Hepatocyte (in vitro differentiated cells): ENCODE results near the gene HSPA12A. TPM values are rescaled to one million over a fixed set of nuclear protein-coding genes. Genes with fewer than 3 reads are reported as not detected.

Experiments
- DNase-seq: peaks from one replicate; pipeline ENCODE4 v3.0.0-alpha.2; 2016; ENCODE audit warnings: low spot score
- H2AFZ ChIP-seq: fragments of 200-600 bp; sonication (generic); 2 replicates; pipeline ENCODE4 v1.6.0; 2016; ENCODE audit warnings: antibody characterized with exemption, mild to moderate bottlenecking
- H3K27ac ChIP-seq: fragments of 200-600 bp; sonication (generic); 2 replicates; pipeline ENCODE4 v1.5.1; 2016; ENCODE audit warnings: mild to moderate bottlenecking
- H3K27me3 ChIP-seq: fragments of 200-600 bp; sonication (generic); 2 replicates; pipeline ENCODE4 v1.6.1; 2016
- H3K36me3 ChIP-seq: fragments of 200-600 bp; sonication (generic); replicated peaks from 2 replicates; pipeline ENCODE4 v1.5.1; 2016; ENCODE audit warnings: low read depth; ENCODE audit not compliant: insufficient read depth
- H3K4me1 ChIP-seq: fragments of 200-600 bp; sonication (generic); 2 replicates; pipeline ENCODE4 v1.5.1; 2016; ENCODE audit warnings: mild to moderate bottlenecking, moderate library complexity; ENCODE audit not compliant: insufficient read depth
- H3K4me2 ChIP-seq: fragments of 200-600 bp; sonication (generic); 2 replicates; pipeline ENCODE4 v1.6.0; 2016
- H3K4me3 ChIP-seq: fragments of 200-600 bp; sonication (generic); 2 replicates; pipeline ENCODE4 v1.5.1; 2016; ENCODE audit warnings: mild to moderate bottlenecking
- H3K79me2 ChIP-seq: fragments of 200-600 bp; sonication (generic); 2 replicates; pipeline ENCODE4 v1.6.0; 2017; ENCODE audit warnings: mild to moderate bottlenecking
- H3K9me2 ChIP-seq: fragments of 200-600 bp; sonication (generic); replicated peaks from 2 replicates; pipeline ENCODE4 v1.6.0; 2017; ENCODE audit warnings: mild to moderate bottlenecking; ENCODE audit not compliant: insufficient read depth
- H3K9me3 ChIP-seq: fragments of 200-600 bp; sonication (generic); 2 replicates; pipeline ENCODE4 v1.5.1; 2016; ENCODE audit warnings: low read depth, mild to moderate bottlenecking
- H4K20me1 ChIP-seq: fragments of 200-600 bp; sonication (generic); 2 replicates; pipeline ENCODE4 v1.6.0; 2016; ENCODE audit warnings: mild to moderate bottlenecking; ENCODE audit not compliant: insufficient read depth, poor library complexity, severe bottlenecking
- EZH2 ChIP-seq: fragments of 200-600 bp; sonication (generic); IDR thresholded peaks from 2 replicates; pipeline ENCODE4 v1.6.1; 2016; ENCODE audit warnings: antibody characterized with exemption, mild to moderate bottlenecking, borderline replicate concordance
- EZH2phosphoT487 ChIP-seq: fragments of 200-600 bp; sonication (generic); IDR thresholded peaks from one replicate; pipeline ENCODE4 v1.6.1; 2018; ENCODE audit warnings: antibody characterized with exemption, mild to moderate bottlenecking, low read depth, moderate library complexity; ENCODE audit not compliant: unreplicated experiment, severe bottlenecking
- WGBS: methylation state at CpG from one replicate; pipeline ENCODE4 v1.1.6; 2016; ENCODE audit warnings: low lambda C conversion rate; ENCODE audit errors: missing lambda C conversion rate; 5-methylcytosine and 5-hydroxymethylcytosine counted together
- polyA plus RNA-seq: library from polyadenylated mRNA; unstranded; fragments of >200 nt; fragmentation: Nextera tagmentation; extraction: Ambion mirVana; gene quantifications from 2 replicates; pipeline ENCODE4 v1.2.1, GENCODE V29; 2016
- total RNA-seq: library from RNA; depleted of rRNA; stranded (reverse); fragments of >200 nt; gene quantifications from 2 replicates; pipeline ENCODE4 v1.2.3, GENCODE V29; 2014
- TF ChIP-seq, protein P1 (sequence below): fragments of 200-600 bp; sonication (generic); IDR thresholded peaks from 2 replicates; pipeline ENCODE4 v1.5.1; 2016; ENCODE audit warnings: antibody characterized with exemption, mild to moderate bottlenecking; ENCODE audit not compliant: poor library complexity

The HSPA12A gene
- total and polyA plus RNA-seq, 2 experiments from 2014 or later = 8.7 to 9.9 TPM

DNA sequence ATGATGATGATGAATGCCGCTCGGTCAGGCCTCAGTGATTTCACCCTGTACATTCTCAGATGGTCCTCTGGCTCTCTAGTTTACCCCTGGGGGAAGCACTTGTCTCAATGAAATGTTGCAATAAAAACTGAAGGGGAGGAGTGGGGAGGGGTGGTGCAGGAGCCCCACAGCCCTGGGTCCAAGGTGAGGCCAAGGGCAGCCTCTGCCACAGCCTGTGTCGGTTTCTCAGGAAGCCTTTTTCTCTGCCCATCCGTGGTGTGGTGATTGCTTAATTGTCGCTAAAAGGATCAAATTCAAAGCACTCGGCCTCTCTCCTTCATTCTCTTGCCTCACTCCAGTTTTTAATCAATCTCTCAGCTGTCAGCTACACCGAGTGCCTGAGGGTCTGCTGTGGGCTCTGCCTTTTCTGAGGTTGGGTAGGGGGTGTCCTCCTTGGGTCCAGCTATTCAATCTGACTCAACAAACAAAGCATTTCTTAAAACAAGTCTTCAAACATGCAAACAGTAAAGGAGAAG is 39.1 kb upstream of the HSPA12A start:
- TF ChIP-seq EZH2phosphoT487 (no peak), EZH2 (no peak)
- TF ChIP-seq, protein P1, sequence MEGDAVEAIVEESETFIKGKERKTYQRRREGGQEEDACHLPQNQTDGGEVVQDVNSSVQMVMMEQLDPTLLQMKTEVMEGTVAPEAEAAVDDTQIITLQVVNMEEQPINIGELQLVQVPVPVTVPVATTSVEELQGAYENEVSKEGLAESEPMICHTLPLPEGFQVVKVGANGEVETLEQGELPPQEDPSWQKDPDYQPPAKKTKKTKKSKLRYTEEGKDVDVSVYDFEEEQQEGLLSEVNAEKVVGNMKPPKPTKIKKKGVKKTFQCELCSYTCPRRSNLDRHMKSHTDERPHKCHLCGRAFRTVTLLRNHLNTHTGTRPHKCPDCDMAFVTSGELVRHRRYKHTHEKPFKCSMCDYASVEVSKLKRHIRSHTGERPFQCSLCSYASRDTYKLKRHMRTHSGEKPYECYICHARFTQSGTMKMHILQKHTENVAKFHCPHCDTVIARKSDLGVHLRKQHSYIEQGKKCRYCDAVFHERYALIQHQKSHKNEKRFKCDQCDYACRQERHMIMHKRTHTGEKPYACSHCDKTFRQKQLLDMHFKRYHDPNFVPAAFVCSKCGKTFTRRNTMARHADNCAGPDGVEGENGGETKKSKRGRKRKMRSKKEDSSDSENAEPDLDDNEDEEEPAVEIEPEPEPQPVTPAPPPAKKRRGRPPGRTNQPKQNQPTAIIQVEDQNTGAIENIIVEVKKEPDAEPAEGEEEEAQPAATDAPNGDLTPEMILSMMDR = no peak
- no peaks in the 10 kb centered on the region for H3K4me1 ChIP-seq
- H3K4me3 ChIP-seq = no peak overlapping the region
- DNase-seq = no peak
- no peaks in the 10 kb centered on the region for H3K9me2 ChIP-seq
- H3K27me3 ChIP-seq = no peaks in the 10 kb centered on the region
- no peaks in the 10 kb centered on the region for H4K20me1 ChIP-seq
- no peaks in the 10 kb centered on the region for H3K79me2 ChIP-seq
- no peaks in the 10 kb centered on the region for H3K36me3 ChIP-seq
- no peak overlapping the region for H2AFZ ChIP-seq
- no peak overlapping the region for H3K27ac ChIP-seq
- no peaks in the 10 kb centered on the region for H3K9me3 ChIP-seq
- H3K4me2 ChIP-seq = no peak overlapping the region
- 72% methylated on average over 7 of the region's 7 CpGs for WGBS

DNA sequence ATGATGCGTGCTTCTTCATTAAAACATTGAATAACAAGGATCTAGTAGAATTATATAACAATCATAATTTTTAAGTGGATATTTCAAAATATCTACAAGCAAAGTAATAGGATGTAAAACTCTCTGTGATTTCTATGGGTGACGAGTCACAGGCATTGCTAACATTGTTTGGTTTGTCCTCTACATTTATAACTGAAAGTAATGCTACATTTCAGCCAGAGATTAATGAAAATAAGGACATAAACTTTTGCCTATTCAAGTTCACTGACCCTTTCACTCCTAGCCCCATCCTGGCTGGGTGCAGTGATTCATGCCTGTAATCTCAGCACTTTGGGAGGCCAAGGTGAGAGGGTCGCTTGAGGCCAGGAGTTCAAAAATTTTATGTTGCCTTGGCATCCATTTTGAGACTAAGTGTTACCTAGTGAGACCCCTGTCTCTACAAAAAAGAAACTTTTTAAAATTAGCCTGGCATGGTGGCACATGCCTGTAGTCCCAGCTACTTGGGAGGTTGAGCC is 38.4 kb upstream of the HSPA12A start:
- Histone ChIP-seq H3K9me3 (no peaks in the 10 kb centered on the region), H3K4me3 (no peak overlapping the region), H3K79me2 (no peaks in the 10 kb centered on the region), H4K20me1 (no peaks in the 10 kb centered on the region), H3K27me3 (no peaks in the 10 kb centered on the region), H2AFZ (no peak overlapping the region), H3K27ac (no peak overlapping the region), H3K9me2 (no peaks in the 10 kb centered on the region), H3K36me3 (no peaks in the 10 kb centered on the region), H3K4me1 (no peaks in the 10 kb centered on the region), H3K4me2 (no peak overlapping the region)
- WGBS = 94% methylated on average over 3 of the region's 3 CpGs
- DNase-seq = no peak
- TF ChIP-seq EZH2 = no peak
- TF ChIP-seq EZH2phosphoT487 = no peak
- TF ChIP-seq, protein P1 = no peak

DNA sequence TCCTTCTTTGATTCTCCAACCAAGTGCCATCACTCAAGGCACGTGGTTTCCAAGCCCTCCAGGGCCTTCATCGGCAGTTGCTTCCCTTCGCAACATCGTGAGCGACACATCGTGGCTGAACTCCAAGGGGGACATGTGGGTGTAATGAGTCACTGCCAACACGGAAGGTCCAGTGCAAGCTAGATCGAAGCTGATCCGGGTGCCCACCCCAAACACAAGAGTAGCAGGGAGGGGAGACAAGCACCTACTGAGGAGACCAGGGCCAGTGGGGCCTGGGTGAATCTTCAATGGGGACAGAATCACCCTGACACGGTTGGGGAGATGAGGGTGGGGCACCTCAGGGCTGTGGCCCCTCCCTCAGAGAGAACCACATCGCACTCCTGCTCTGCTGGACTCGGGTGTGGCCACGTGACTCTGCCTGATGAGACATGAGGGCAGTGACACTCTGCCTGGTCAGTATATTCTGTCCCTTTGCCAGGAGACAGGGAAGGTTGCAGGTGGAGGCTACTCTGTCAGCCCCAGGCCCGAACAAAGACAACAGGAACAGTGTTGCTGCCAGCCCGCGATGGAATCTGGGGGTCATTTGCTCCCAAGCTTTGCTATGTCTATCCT is 36.8 kb upstream of the HSPA12A start:
- H3K9me3 ChIP-seq = no peaks in the 10 kb centered on the region
- no peaks in the 10 kb centered on the region for H4K20me1 ChIP-seq
- 90% methylated on average over 15 of the region's 16 CpGs for WGBS
- H3K27me3 ChIP-seq = no peaks in the 10 kb centered on the region
- H3K4me3 ChIP-seq = no peak overlapping the region
- H3K27ac ChIP-seq = no peak overlapping the region
- no peaks in the 10 kb centered on the region for H3K9me2 ChIP-seq
- H3K36me3 ChIP-seq = no peaks in the 10 kb centered on the region
- H3K4me1 ChIP-seq = no peaks in the 10 kb centered on the region
- H3K79me2 ChIP-seq = no peaks in the 10 kb centered on the region
- no peak for DNase-seq
- H2AFZ ChIP-seq = no peak overlapping the region
- H3K4me2 ChIP-seq = no peak overlapping the region
- TF ChIP-seq EZH2phosphoT487 (no peak), EZH2 (no peak)
- TF ChIP-seq, protein P1 = no peak
